Hematopoietic multipotent progenitor cell treated with erythropoietin and hydrocortisone succinate and interleukin-3 and kit ligand, for 4 days (in vitro differentiated cells): Measurements from ENCODE around the gene NMT1.

Source experiments
- DNase-seq: peaks from one replicate; pipeline ENCODE4 v3.0.0-alpha.2; 2015

The NMT1 gene

GRCh38 chr17:45060797-45061605, at the start of gene NMT1:
Gene NMT1, plus strand, starts transcription at chr17:45061317. Its CDS starts 13 bp downstream, at chr17:45061330.
- DNase-seq = peak; percentile 100

GRCh38 chr17:45011767-45012166, 49.4 kb upstream of the NMT1 start:
- no peak for DNase-seq

- DNase-seq = no peak
Measured at GRCh38 chr17:45013021-45013997, 47.8 kb upstream of the NMT1 start.

GRCh38 chr17:45016237-45016636, 44.9 kb upstream of the NMT1 start:
- DNase-seq = no peak

GRCh38 chr17:45016823-45017222, 44.3 kb upstream of the NMT1 start:
- peak; percentile 39 for DNase-seq

GRCh38 chr17:45018514-45018847, 42.6 kb upstream of the NMT1 start:
- DNase-seq = no peak

- DNase-seq = peak; percentile 73
Measured at GRCh38 chr17:45018848-45019711, 42.0 kb upstream of the NMT1 start.

GRCh38 chr17:45020354-45021138, 40.6 kb upstream of the NMT1 start:
- peak; percentile 20 for DNase-seq

- DNase-seq = peak; percentile 85
Measured at GRCh38 chr17:45021607-45022287, 39.4 kb upstream of the NMT1 start.

GRCh38 chr17:45022288-45022648, 38.8 kb upstream of the NMT1 start:
- DNase-seq = no peak

GRCh38 chr17:45022655-45023339, 38.3 kb upstream of the NMT1 start:
- no peak for DNase-seq

GRCh38 chr17:45029096-45029495, 32.0 kb upstream of the NMT1 start:
- no peak for DNase-seq

- no peak for DNase-seq
Measured at GRCh38 chr17:45029758-45030423, 31.2 kb upstream of the NMT1 start.

- no peak for DNase-seq
Measured at GRCh38 chr17:45030733-45031132, 30.4 kb upstream of the NMT1 start.

GRCh38 chr17:45031231-45032173, 29.6 kb upstream of the NMT1 start:
- peak; percentile 75 for DNase-seq

- no peak for DNase-seq
Measured at GRCh38 chr17:45032174-45032541, 29.0 kb upstream of the NMT1 start.

- no peak for DNase-seq
Measured at GRCh38 chr17:45034599-45034998, 26.5 kb upstream of the NMT1 start.

GRCh38 chr17:45035848-45036247, 25.3 kb upstream of the NMT1 start:
- no peak for DNase-seq

- no peak for DNase-seq
Measured at GRCh38 chr17:45036691-45037090, 24.4 kb upstream of the NMT1 start.
